GM06990 (cell line): ENCODE measurements around the gene ZNRF1.

ENCODE experiments used
- DNase-seq: peaks from one replicate; pipeline ENCODE4 v3.0.0-alpha.2; 2011; ENCODE audit not compliant: insufficient read length; ENCODE audit errors: extremely low read depth
- H3K27me3 ChIP-seq: replicated peaks from 2 replicates; pipeline ENCODE4 v1.6.0; 2011; ENCODE audit warnings: low read length; ENCODE audit not compliant: control insufficient read depth, insufficient read depth
- H3K36me3 ChIP-seq: 2 replicates; pipeline ENCODE4 v1.5.1; 2011; ENCODE audit warnings: low read length; ENCODE audit not compliant: control insufficient read depth, insufficient read depth
- H3K4me3 ChIP-seq: replicated peaks from 2 replicates; pipeline ENCODE4 v1.5.1; 2011; ENCODE audit warnings: low read depth, mild to moderate bottlenecking, control low read depth, low read length
- TF ChIP-seq, protein P1 (sequence below): IDR thresholded peaks from 2 replicates; pipeline ENCODE4 v1.5.1; 2011; ENCODE audit warnings: low read length, control low read depth, mild to moderate bottlenecking, inconsistent platforms; ENCODE audit not compliant: insufficient read depth, poor library complexity, severe bottlenecking

ZNRF1 gene

GRCh38 chr16:75019007-75019406 lies 20.2 kb downstream of the ZNRF1 start:
- DNase-seq = peak; percentile 29
- H3K27me3 ChIP-seq = no peaks in the 10 kb centered on the region
- no peaks in the 10 kb centered on the region for H3K36me3 ChIP-seq
- H3K4me3 ChIP-seq = no peak overlapping the region
- TF ChIP-seq, protein P1, sequence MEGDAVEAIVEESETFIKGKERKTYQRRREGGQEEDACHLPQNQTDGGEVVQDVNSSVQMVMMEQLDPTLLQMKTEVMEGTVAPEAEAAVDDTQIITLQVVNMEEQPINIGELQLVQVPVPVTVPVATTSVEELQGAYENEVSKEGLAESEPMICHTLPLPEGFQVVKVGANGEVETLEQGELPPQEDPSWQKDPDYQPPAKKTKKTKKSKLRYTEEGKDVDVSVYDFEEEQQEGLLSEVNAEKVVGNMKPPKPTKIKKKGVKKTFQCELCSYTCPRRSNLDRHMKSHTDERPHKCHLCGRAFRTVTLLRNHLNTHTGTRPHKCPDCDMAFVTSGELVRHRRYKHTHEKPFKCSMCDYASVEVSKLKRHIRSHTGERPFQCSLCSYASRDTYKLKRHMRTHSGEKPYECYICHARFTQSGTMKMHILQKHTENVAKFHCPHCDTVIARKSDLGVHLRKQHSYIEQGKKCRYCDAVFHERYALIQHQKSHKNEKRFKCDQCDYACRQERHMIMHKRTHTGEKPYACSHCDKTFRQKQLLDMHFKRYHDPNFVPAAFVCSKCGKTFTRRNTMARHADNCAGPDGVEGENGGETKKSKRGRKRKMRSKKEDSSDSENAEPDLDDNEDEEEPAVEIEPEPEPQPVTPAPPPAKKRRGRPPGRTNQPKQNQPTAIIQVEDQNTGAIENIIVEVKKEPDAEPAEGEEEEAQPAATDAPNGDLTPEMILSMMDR = no peak

GRCh38 chr16:75019586-75019985 lies 20.8 kb downstream of the ZNRF1 start:
- Histone ChIP-seq H3K27me3 (no peaks in the 10 kb centered on the region), H3K4me3 (no peak overlapping the region), H3K36me3 (no peaks in the 10 kb centered on the region)
- TF ChIP-seq, protein P1 = no peak
- no peak for DNase-seq

- no peaks in the 10 kb centered on the region for H3K27me3 ChIP-seq
- H3K36me3 ChIP-seq = no peaks in the 10 kb centered on the region
- DNase-seq = no peak
- H3K4me3 ChIP-seq = no peak overlapping the region
- TF ChIP-seq, protein P1 = no peak
Measured at GRCh38 chr16:75021410-75021809, 22.6 kb downstream of the ZNRF1 start.

GRCh38 chr16:75022567-75022966 lies 23.7 kb downstream of the ZNRF1 start:
- Histone ChIP-seq H3K27me3 (no peaks in the 10 kb centered on the region), H3K4me3 (no peak overlapping the region), H3K36me3 (no peaks in the 10 kb centered on the region)
- DNase-seq = no peak
- TF ChIP-seq, protein P1 = no peak

- H3K27me3 ChIP-seq = no peaks in the 10 kb centered on the region
- H3K4me3 ChIP-seq = no peak overlapping the region
- no peaks in the 10 kb centered on the region for H3K36me3 ChIP-seq
- no peak for DNase-seq
- TF ChIP-seq, protein P1 = no peak
Measured at GRCh38 chr16:75023009-75023408, 24.2 kb downstream of the ZNRF1 start.

DNA sequence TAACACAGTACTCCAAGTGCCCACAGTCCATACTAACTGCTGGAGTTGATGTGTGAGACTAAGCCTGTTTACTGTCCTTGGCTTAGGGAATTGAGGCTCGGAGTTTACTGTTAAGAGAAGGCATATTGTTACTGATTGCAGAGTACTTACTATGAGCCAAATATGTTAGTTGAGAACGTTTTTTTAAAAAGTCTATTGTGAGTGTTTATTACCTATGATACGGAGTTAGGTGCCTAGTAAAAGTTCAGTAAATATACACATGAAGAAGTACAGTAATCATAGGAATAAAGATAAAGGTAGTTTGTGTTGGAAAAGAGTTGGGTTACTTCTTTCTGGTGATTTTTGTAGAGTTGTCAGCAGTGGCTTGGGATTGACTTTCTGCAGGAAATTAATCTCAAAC lies 25.4 kb downstream of the ZNRF1 start:
- DNase-seq = no peak
- Histone ChIP-seq H3K4me3 (no peak overlapping the region), H3K36me3 (no peaks in the 10 kb centered on the region)

More for the DNA sequence above, 25.4 kb downstream of the ZNRF1 start:
- TF ChIP-seq, protein P1 = no peak
- H3K27me3 ChIP-seq = no peaks in the 10 kb centered on the region
